ENCODE measurements around the gene TMPRSS2. TPM values are rescaled to one million over a fixed set of nuclear protein-coding genes. Genes with fewer than 3 reads are reported as not detected.

TMPRSS2 gene
- total RNA-seq, 1 donor from 2014 or later, result 1.3 TPM

- no peak for TF ChIP-seq CTCF (IDR thresholded peaks at IDR 0.05; ENCODE audit: unreplicated experiment)
- Mint-ChIP-seq H3K27ac (no peak overlapping the region), H3K36me3 (no peaks in the 10 kb centered on the region), H3K4me1 (peaks cover 18% of the 10 kb centered on the region), H3K9me3 (no peaks in the 10 kb centered on the region), H3K27me3 (ENCODE audit: low read depth) (peaks cover 68% of the 10 kb centered on the region), H3K4me3 (no peak overlapping the region)
- DNase-seq (ENCODE audit: low spot score in 2 of 2, unreplicated experiment in 2 of 2), result no peak
These were observed 3.9 kb downstream of the TMPRSS2 start for GRCh38 chr21:41504030-41504429.

- no peak for TF ChIP-seq CTCF (IDR thresholded peaks at IDR 0.05; ENCODE audit: unreplicated experiment)
- Mint-ChIP-seq H3K36me3 (no peaks in the 10 kb centered on the region), H3K4me1 (peaks cover 18% of the 10 kb centered on the region), H3K4me3 (no peak overlapping the region), H3K27me3 (ENCODE audit: low read depth) (peaks cover 61% of the 10 kb centered on the region), H3K9me3 (no peaks in the 10 kb centered on the region), H3K27ac (no peak overlapping the region)
- no peak for DNase-seq (ENCODE audit: low spot score in 2 of 2, unreplicated experiment in 2 of 2)
These were observed 4.6 kb downstream of the TMPRSS2 start for GRCh38 chr21:41503331-41503730.

GRCh38 chr21:41501919-41502318 lies 6.0 kb downstream of the TMPRSS2 start:
- Mint-ChIP-seq H3K36me3 (no peaks in the 10 kb centered on the region), H3K9me3 (no peaks in the 10 kb centered on the region), H3K27ac (no peak overlapping the region), H3K4me1 (peaks cover 21% of the 10 kb centered on the region), H3K4me3 (no peak overlapping the region), H3K27me3 (ENCODE audit: low read depth) (peaks cover 55% of the 10 kb centered on the region)
- no peak for DNase-seq (ENCODE audit: low spot score in 2 of 2, unreplicated experiment in 2 of 2)
- no peak for TF ChIP-seq CTCF (IDR thresholded peaks at IDR 0.05; ENCODE audit: unreplicated experiment)

GRCh38 chr21:41500931-41501381 lies 7.0 kb downstream of the TMPRSS2 start:
- H3K36me3 Mint-ChIP-seq, result no peaks in the 10 kb centered on the region
- H3K4me3 Mint-ChIP-seq, result no peak overlapping the region
- H3K27me3 Mint-ChIP-seq (ENCODE audit: low read depth), result peaks cover 45% of the 10 kb centered on the region
- TF ChIP-seq CTCF (IDR thresholded peaks at IDR 0.05; ENCODE audit: unreplicated experiment), result no peak
- H3K27ac Mint-ChIP-seq, result no peak overlapping the region
- H3K9me3 Mint-ChIP-seq, result no peaks in the 10 kb centered on the region
- no peak for DNase-seq (ENCODE audit: low spot score in 2 of 2, unreplicated experiment in 2 of 2)
- H3K4me1 Mint-ChIP-seq, result peaks cover 21% of the 10 kb centered on the region

- Mint-ChIP-seq H3K27ac (no peak overlapping the region), H3K27me3 (ENCODE audit: low read depth) (peaks cover 39% of the 10 kb centered on the region), H3K9me3 (no peaks in the 10 kb centered on the region), H3K4me3 (no peak overlapping the region), H3K36me3 (no peaks in the 10 kb centered on the region), H3K4me1 (peaks cover 21% of the 10 kb centered on the region)
- no peak for TF ChIP-seq CTCF (IDR thresholded peaks at IDR 0.05; ENCODE audit: unreplicated experiment)
- no peak for DNase-seq (ENCODE audit: low spot score in 2 of 2, unreplicated experiment in 2 of 2)
These were observed 7.6 kb downstream of the TMPRSS2 start for GRCh38 chr21:41500363-41500762.

- peaks cover 35% of the 10 kb centered on the region for H3K27me3 Mint-ChIP-seq (ENCODE audit: low read depth)
- no peak for DNase-seq (ENCODE audit: low spot score in 2 of 2, unreplicated experiment in 2 of 2)
- H3K9me3 Mint-ChIP-seq, result no peaks in the 10 kb centered on the region
- TF ChIP-seq CTCF (IDR thresholded peaks at IDR 0.05; ENCODE audit: unreplicated experiment), result no peak
- no peaks in the 10 kb centered on the region for H3K36me3 Mint-ChIP-seq
- H3K27ac Mint-ChIP-seq, result no peak overlapping the region
- H3K4me1 Mint-ChIP-seq, result peaks cover 21% of the 10 kb centered on the region
- no peak overlapping the region for H3K4me3 Mint-ChIP-seq
These were observed 8.0 kb downstream of the TMPRSS2 start for GRCh38 chr21:41499920-41500319.

All from mesothelial cell of epicardium (in vitro differentiated cells).